ENCODE measurements around the gene AHCYL2. TPM values are rescaled to one million over a fixed set of nuclear protein-coding genes. Genes with fewer than 3 reads are reported as not detected.

Gene AHCYL2
- total RNA-seq, 1 experiment from 2014 or later, result 4.8 TPM

DNA sequence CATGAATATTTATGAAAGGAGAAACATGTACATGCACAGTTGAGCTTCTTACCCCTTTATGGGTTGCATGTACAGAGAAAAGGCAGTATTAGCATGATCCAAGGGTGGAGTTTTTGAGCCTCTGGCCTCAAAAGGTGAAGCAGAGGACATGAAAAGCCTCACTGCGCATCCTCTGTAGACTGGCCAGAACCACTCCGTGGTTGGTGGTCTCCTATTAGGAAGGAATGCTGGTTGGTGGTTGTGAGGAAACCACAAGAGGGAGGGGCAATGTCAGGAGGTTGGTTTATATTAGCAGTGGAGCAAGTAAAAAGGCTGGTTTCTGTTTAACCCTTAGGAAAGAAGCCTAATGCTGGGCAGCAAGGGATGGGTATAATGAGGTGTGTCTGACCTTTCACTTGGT lies 37.5 kb downstream of the AHCYL2 start:
- H3K9me3 ChIP-seq, result no peaks in the 10 kb centered on the region
- no peaks in the 10 kb centered on the region for H3K36me3 ChIP-seq
- no peak for DNase-seq
- no peaks in the 10 kb centered on the region for H3K27me3 ChIP-seq
- H3K4me3 ChIP-seq, result no peak overlapping the region

DNA sequence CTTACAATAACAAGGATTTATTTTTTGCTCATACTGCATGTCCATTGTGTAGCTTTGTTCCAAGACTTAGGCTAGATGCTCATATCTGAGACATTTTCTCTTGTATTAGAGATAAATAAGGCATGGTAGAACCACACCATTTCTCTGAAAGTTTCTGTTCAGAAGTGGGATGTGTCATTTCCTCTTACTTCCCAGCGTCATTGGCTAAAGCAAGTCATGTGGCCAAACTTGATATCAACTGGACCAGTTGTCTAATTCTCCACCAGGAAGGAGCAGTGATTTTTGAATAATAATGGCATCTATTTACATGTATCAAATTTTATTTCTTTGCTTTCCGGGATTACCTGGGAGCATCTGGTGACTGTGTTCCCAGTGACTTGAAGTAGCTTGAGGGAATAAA lies 38.3 kb downstream of the AHCYL2 start:
- no peak for DNase-seq
- Histone ChIP-seq H3K4me3 (no peak overlapping the region), H3K9me3 (no peaks in the 10 kb centered on the region)

DNA sequence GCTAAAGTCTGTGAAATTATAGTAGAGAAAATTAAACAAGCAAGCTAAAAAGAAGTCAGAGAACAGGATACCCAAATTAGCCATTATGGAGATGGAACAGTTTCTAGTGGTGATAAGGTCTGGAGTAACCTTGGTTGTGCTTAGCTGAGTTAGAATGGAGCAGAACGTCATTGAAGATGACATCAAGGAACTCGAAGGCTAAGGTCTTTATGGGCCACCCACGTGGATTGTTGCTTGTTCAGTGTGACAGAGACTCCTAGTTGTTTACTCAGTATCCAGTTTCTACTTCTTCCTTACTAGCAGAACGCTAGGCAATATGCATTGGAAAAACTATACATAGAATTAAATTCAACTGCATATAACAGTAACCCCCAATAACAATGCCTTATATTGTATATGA lies 39.7 kb downstream of the AHCYL2 start:
- H3K36me3 ChIP-seq, result no peaks in the 10 kb centered on the region

More for the DNA sequence above, 38.3 kb downstream of the AHCYL2 start:
- H3K27me3 ChIP-seq, result no peaks in the 10 kb centered on the region
- no peaks in the 10 kb centered on the region for H3K36me3 ChIP-seq

DNA sequence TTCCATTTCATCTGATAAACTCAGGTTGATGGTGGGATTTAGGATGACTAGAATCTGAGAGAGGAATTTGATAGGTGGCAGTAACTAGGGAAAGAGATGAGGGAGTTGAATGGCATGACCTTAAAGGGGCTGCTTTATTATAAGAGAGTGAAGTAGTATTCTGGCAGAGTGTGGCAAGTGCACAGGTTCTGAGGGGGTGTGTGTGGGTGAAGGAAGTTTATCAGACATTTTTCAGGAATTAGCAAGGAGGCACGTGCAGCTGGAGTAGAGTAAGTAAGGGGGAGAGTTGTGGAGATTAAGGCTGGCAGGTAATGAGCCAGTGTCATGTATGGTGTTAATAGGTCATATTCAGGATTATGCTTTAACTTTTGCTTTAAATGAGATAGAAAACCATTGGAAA lies 40.5 kb downstream of the AHCYL2 start:
- no peak overlapping the region for H3K4me3 ChIP-seq
- no peak for DNase-seq
- no peaks in the 10 kb centered on the region for H3K27me3 ChIP-seq
- no peaks in the 10 kb centered on the region for H3K9me3 ChIP-seq
- H3K36me3 ChIP-seq, result no peaks in the 10 kb centered on the region

More for the DNA sequence above, 39.7 kb downstream of the AHCYL2 start:
- DNase-seq, result no peak
- Histone ChIP-seq H3K27me3 (no peaks in the 10 kb centered on the region), H3K9me3 (no peaks in the 10 kb centered on the region), H3K4me3 (no peak overlapping the region)

DNA sequence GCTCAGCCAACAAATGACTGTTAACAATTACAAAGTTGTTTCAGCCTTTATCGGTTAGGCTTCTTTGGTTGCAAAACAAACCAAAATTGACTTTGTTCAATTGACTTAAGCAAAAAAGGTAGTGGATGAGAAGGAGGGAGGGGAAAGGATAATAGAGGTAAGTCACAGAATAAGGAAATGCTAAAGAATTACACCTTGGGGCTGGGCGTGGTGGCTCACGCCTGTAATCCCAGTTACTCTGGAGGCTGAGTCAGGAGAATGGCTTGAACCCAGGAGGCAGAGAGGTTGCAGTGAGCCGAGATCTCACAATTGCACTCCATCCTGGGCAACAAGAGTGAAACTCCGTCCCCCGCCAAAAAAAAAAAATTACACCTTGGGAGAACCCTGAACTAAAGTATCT lies 41.4 kb downstream of the AHCYL2 start:
- DNase-seq, result no peak
- no peaks in the 10 kb centered on the region for H3K27me3 ChIP-seq
- H3K9me3 ChIP-seq, result no peaks in the 10 kb centered on the region
- H3K36me3 ChIP-seq, result no peaks in the 10 kb centered on the region
- no peak overlapping the region for H3K4me3 ChIP-seq

DNA sequence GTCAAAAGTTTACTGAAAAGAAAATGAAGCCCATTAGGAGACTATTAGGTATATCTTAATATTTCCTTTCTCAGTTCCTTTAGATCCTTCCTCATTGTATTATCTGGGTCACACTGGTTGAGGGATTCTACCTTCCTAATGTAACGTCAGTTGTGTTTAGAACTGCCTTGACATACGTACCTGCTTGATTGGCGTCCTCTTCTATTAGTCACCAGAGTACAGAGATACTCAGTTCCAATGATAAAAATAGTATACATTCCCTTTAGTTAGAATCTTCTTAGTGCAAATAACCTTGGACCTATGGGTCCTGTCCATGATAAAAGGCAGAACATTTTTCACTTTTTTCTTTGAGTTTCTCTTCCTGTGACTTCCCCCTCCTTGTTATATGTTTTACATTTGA lies 45.2 kb downstream of the AHCYL2 start:
- no peaks in the 10 kb centered on the region for H3K36me3 ChIP-seq
- no peak overlapping the region for H3K4me3 ChIP-seq
- H3K27me3 ChIP-seq, result no peaks in the 10 kb centered on the region
- 0 out of 2 replicates have a peak, but pooled peaks cover 7% of the 10 kb centered on the region for H3K9me3 ChIP-seq
- no peak for DNase-seq

DNA sequence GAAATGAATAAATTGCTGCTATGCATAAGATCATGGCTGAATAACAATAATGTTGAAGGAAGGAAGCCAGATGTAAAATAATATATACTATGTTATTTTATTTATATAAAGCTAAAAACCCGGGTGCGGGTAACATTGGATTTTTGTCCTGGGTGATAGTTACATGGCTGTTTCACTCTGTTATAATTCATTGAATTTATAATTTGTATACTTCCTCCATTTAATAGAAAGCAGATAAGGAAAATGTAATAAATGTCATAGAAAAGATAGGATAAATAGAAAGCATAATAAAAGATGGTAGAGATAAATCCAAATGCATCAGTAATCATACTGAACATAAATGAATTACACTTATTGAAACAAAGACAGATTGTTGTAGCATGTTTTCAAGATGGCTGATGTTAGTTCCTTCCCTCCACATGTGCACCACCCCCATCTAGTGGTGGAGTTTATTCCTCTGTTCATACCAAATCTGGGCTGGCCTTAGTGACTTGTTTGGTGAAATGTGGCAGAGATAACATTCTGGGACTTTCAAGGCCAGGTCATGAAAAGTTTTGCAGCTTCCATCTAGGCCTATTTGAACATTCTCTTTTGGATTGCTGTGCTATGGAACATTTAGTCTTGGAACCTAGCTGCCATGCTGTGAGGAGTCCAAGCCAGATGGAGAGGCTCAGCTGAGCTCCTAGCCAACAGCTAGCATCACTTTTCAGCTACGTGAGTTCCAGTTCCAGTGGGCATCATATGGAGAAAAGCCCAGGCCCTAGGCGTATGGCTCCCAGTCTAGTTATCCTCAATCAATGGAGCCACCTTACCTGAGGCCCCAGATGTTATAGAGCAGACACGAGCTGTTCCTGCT lies 46.9 kb downstream of the AHCYL2 start:
- Histone ChIP-seq H3K27me3 (no peaks in the 10 kb centered on the region), H3K9me3 (0 out of 2 replicates have a peak, but pooled peaks cover 7% of the 10 kb centered on the region), H3K4me3 (no peak overlapping the region), H3K36me3 (no peaks in the 10 kb centered on the region)
- no peak for DNase-seq

DNA sequence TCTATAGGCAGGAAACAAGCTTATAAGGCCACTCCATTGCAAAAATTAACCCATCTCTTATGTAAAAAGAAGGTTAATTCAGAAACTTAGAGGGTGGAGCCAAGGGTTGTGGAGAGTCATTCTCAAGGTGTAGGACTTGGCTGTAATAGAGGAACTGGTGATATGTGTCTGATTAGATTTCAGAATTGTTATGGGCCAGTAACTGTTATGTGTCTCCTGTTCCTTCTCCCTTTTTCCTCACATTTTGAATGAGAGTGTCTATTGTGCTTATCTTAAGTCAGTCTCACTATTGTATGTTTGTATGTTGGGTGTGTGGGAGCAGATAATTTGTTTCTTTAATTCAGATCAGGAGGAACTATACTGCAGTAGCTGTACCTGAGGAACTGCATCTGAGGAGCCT lies 49.1 kb downstream of the AHCYL2 start:
- Histone ChIP-seq H3K27me3 (no peaks in the 10 kb centered on the region), H3K9me3 (0 out of 2 replicates have a peak, but pooled peaks cover 7% of the 10 kb centered on the region), H3K4me3 (no peak overlapping the region), H3K36me3 (no peaks in the 10 kb centered on the region)
- no peak for DNase-seq

DNA sequence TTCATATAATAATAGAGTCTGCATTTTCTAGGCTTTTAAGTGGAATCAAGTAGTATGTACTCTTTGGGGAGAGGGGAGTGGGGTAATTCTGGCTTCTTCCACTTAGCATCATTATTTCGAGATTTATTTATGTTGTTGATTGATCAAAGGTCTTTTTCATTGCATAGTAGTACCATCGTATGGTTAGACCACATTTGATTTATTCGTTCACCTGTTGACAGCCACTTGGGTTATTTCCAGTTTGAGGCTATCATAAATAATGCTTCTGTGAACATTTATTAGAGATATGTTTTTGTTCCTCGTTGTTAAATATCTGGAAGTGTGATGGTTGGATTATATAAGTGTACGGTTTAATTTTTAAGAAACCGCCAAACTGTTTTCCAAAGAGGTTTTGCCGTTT lies 52.8 kb downstream of the AHCYL2 start:
- no peaks in the 10 kb centered on the region for H3K27me3 ChIP-seq
- H3K9me3 ChIP-seq, result 0 out of 2 replicates have a peak, but pooled peaks cover 7% of the 10 kb centered on the region
- no peak overlapping the region for H3K4me3 ChIP-seq
- DNase-seq, result no peak
- no peaks in the 10 kb centered on the region for H3K36me3 ChIP-seq

DNA sequence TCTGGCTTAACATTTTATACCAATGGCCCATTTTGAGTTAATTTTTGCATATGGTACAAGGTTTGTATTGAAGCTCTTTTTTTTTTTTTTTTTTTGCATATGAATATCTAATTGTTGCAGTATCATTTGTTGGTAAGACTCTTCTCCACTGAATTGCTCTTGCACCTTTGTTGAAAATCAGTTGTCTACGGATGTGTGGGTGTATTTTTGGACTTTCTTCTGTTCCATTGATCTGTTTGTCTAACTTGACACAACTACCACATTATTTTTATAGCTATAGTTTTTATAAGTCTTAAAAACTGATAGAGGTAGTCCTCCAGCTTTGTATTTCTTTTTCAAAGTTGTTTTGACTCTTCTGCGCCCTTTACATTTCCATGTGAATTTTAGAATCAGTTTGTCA lies 53.9 kb downstream of the AHCYL2 start:
- no peak overlapping the region for H3K4me3 ChIP-seq
- 0 out of 2 replicates have a peak, but pooled peaks cover 5% of the 10 kb centered on the region for H3K9me3 ChIP-seq
- H3K36me3 ChIP-seq, result no peaks in the 10 kb centered on the region
- no peak for DNase-seq
- H3K27me3 ChIP-seq, result no peaks in the 10 kb centered on the region

DNA sequence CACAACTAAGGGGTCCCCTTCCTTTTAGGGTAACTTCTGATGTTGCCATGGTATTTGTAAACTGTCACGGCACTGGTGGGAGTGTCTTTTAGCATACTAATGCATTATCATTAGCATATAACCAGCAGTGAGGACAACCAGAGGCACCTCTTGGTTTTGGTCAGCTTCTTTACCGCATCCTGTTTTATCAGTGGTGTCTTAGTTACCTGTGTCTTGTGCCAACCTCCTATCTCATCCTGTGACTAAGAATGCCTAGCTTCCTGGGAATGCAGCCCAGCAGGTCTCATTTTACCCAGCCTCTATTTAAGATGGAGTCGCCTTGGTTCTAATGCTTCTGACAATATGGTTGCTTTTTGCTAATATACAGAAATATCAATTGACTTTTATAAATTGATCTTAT lies 54.9 kb downstream of the AHCYL2 start:
- Histone ChIP-seq H3K4me3 (no peak overlapping the region), H3K9me3 (no peaks in the 10 kb centered on the region), H3K36me3 (no peaks in the 10 kb centered on the region), H3K27me3 (no peaks in the 10 kb centered on the region)
- no peak for DNase-seq

DNA sequence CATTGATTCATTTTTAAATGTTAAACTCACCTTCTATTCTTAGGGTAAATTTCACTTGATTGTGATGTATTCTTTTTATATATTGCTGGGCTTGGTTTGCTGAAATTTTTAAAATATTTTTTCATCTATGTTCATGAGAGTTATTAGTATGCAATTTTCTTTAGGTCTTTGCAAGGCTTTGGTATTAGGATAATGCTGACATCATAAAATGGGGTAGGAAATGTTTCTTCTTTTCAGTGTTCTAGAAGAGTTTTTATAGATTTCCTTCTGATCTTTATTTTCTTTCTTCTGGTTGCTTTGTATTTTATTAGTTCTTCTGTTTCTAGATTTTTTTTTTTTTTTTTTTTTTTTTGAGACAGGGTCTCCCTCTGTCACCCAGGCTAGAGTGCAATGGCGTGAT lies 56.3 kb downstream of the AHCYL2 start:
- DNase-seq, result no peak
- Histone ChIP-seq H3K27me3 (no peaks in the 10 kb centered on the region), H3K36me3 (no peaks in the 10 kb centered on the region), H3K9me3 (no peaks in the 10 kb centered on the region), H3K4me3 (no peak overlapping the region)

DNA sequence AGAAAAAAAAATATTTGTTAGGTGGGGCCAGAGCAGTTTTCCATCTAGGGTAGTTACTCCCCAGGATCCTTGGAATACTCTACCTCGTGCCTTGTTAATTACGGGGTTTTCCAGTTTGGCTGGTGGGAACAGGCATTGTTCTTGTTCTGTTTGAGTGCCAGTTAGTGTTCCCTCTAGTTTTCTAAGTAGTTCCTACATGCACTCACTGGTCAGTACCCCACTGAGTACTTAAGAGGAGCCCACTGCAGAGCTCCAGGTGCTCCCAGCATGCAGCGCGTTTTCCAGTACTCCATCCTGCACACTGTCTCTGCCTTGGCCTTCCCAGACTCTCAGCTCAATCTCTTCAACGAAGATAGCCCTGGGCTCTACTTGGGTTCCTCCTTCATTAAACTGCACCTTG lies 58.0 kb downstream of the AHCYL2 start:
- Histone ChIP-seq H3K36me3 (no peaks in the 10 kb centered on the region), H3K4me3 (no peak overlapping the region), H3K27me3 (no peaks in the 10 kb centered on the region), H3K9me3 (no peaks in the 10 kb centered on the region)
- no peak for DNase-seq

DNA sequence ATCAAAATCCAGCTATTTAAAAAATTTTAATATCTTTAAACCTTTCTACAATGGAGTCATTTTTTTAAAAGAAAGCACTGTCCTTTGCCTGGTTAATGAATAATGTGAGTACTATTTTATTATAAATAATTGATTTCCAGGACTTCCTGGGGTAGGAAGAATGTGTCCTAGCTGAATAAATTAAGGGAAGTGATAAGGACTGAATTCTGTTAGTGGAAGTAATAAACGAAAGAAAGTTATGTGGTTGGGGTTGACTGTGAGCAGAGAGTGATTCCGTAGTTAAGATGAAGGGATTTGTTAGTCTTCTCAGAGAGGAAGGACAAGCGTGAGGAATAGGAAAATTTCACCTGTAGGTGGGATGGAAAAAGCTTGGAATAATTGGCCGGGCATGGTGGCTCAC lies 59.1 kb downstream of the AHCYL2 start:
- DNase-seq, result no peak

DNA sequence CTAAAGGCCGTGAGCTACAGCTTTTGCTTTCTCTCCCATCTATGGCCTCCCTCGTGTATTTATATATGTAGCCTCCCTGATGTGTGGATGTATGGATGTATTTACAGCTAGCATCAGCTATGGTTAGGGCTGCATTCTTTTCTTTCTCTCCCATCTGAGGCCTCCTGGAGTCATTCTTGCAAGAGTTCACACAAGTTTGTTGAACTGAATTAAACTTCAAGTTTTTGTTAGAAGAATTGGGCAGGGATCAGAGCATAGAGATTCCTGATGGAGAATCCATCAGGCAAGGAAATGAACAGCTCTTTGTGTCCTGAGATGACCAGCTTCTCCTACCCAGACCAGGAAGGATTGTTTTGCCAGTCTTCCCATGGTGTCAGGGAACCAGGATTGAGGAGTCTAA lies 60.3 kb downstream of the AHCYL2 start:
- Histone ChIP-seq H3K27me3 (no peaks in the 10 kb centered on the region), H3K36me3 (no peaks in the 10 kb centered on the region), H3K4me3 (no peak overlapping the region), H3K9me3 (no peaks in the 10 kb centered on the region)
- DNase-seq, result no peak

More for the DNA sequence above, 59.1 kb downstream of the AHCYL2 start:
- H3K27me3 ChIP-seq, result no peaks in the 10 kb centered on the region
- H3K4me3 ChIP-seq, result no peak overlapping the region
- no peaks in the 10 kb centered on the region for H3K36me3 ChIP-seq
- no peaks in the 10 kb centered on the region for H3K9me3 ChIP-seq

DNA sequence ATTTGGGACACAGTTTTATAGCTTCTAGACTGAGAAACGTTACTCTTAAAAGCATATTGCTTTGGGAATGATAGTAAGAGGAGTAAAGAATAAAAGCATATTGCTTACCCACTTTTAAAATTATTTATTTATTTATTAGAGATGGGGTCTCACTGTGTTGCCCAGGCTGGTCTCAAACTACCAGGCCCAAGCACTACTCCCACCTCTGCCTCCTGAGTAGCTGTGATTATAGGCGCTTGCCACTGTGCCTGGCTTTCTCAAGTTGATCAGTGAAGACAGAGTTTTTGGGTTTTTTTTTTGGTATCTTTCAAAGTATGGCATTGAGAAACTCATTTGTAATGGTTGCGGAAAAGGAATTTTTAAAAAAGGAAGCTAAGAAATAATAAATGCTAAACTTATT lies 68.0 kb downstream of the AHCYL2 start:
- Histone ChIP-seq H3K27me3 (no peaks in the 10 kb centered on the region), H3K36me3 (no peaks in the 10 kb centered on the region), H3K4me3 (no peak overlapping the region), H3K9me3 (no peaks in the 10 kb centered on the region)
- DNase-seq, result no peak

DNA sequence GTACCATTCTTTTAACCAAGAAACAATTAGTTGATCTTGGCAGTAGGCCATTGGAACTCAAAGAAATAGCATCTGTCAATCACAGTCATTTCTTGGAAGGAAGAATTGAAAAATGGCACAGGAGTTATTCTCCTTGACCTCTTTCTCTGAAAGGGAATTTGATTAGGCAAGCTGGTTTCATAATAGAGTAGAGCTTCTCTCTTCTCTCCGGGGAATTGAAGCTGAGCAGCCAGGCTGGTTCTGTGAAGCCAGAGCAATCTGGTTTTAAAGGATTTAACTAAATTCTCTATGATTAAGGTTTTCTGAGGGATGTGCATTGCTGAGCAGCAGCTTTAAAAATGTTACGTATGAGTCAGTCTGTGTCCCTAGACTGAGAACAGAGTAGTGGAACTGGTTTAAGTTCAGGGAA lies 70.2 kb downstream of the AHCYL2 start:
- H3K27me3 ChIP-seq, result no peaks in the 10 kb centered on the region
- no peak overlapping the region for H3K4me3 ChIP-seq
- H3K9me3 ChIP-seq, result no peaks in the 10 kb centered on the region
- no peaks in the 10 kb centered on the region for H3K36me3 ChIP-seq
- peak; percentile 10 for DNase-seq

DNA sequence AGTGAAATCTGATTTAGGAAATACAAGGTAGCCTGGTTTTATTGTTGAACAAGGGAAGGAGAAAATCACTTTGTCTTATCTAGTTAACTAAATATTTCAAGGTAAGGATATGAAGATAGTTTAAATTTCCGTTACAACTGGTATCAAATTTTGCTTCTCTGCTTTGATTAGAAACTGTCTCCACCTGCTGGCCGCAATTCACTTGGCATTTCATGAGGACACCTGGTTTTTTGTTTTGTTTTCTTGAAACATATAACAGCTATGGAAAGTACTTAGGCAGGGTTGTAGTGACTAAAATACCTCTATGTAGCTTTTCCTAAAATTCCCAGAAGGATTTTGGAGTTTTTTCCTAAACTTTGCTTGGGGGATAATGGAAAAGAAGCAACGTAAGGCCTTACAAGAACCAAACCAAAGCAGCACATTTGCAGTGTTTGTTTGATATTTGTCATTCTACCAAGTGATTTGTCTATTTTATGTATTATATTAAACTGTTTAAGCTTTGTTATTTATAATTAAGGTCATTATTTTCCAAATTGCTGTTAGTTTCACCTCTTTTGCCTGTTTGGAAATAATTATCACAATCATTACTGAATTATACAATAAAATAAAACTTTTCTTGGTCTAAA lies 73.6 kb downstream of the AHCYL2 start:
- no peaks in the 10 kb centered on the region for H3K9me3 ChIP-seq
- H3K27me3 ChIP-seq, result no peaks in the 10 kb centered on the region
- no peak overlapping the region for H3K4me3 ChIP-seq
- DNase-seq, result peak; percentile 9
- no peaks in the 10 kb centered on the region for H3K36me3 ChIP-seq
